WTC11 (cell line): Measurements from ENCODE around the gene COL17A1. TPM values are rescaled to one million over a fixed set of nuclear protein-coding genes. Genes with fewer than 3 reads are reported as not detected.

Experiments
- ATAC-seq: fragments of 200-7000 bp; cut with Tn5 transposase; 2 replicates; pipeline ENCODE4 v1.10.0; 2021; ENCODE audit warnings: mild to moderate bottlenecking, moderate library complexity
- CTCF ChIA-PET: fragments of 300-600 bp; sonication (Branson Sonifier 250); formaldehyde crosslinking; loops from one replicate; lab custom pipeline; 2021; ENCODE audit warnings: antibody characterized with exemption; lab: Charles Lee
- POLR2A ChIA-PET: fragments of 350-600 bp; sonication (Branson Sonifier 250); formaldehyde crosslinking; loops from one replicate; lab custom pipeline; 2021; ENCODE audit warnings: antibody characterized with exemption; lab: Charles Lee
- DNase-seq: peaks from one replicate; pipeline ENCODE4 v3.0.0; 2021; ENCODE audit warnings: low spot score
- H3K27ac Mint-ChIP-seq: 2 replicates; pipeline ENCODE4 v1.8.0; 2021; ENCODE audit warnings: mixed read lengths
- H3K27me3 Mint-ChIP-seq: 2 replicates; pipeline ENCODE4 v1.8.0; 2021; ENCODE audit warnings: low read depth, mild to moderate bottlenecking, moderate library complexity, mixed read lengths
- H3K36me3 Mint-ChIP-seq: 2 replicates; pipeline ENCODE4 v1.8.0; 2021; ENCODE audit warnings: mixed read lengths
- H3K4me1 Mint-ChIP-seq: 2 replicates; pipeline ENCODE4 v1.8.0; 2022; ENCODE audit warnings: mixed read lengths
- H3K4me3 Mint-ChIP-seq: 2 replicates; pipeline ENCODE4 v1.8.0; 2021; ENCODE audit warnings: mild to moderate bottlenecking, moderate library complexity, mixed read lengths
- H3K9me3 Mint-ChIP-seq: 2 replicates; pipeline ENCODE4 v1.8.0; 2021; ENCODE audit warnings: mixed read lengths
- CBFB ChIP-seq: sonication (generic); formaldehyde crosslinking; IDR thresholded peaks from 2 replicates; pipeline ENCODE4 v1.8.1; 2022; ENCODE audit warnings: mild to moderate bottlenecking, low read depth, missing genetic modification reagents
- CREM ChIP-seq: sonication (generic); formaldehyde crosslinking; IDR thresholded peaks from 2 replicates; pipeline ENCODE4 v1.8.1; 2022; ENCODE audit warnings: mild to moderate bottlenecking, missing genetic modification reagents, moderate library complexity
- FOXP1 ChIP-seq: sonication (generic); formaldehyde crosslinking; IDR thresholded peaks from 2 replicates; pipeline ENCODE4 v1.8.0; 2022; ENCODE audit warnings: missing genetic modification reagents, mild to moderate bottlenecking, moderate library complexity, borderline replicate concordance
- GABPB1 ChIP-seq: sonication (generic); formaldehyde crosslinking; IDR thresholded peaks from 2 replicates; pipeline ENCODE4 v1.8.1; 2023; ENCODE audit warnings: mild to moderate bottlenecking, missing genetic modification reagents
- GRHL2 ChIP-seq: fragments of 250-450 bp; sonication (Bioruptor Pico); IDR thresholded peaks from 2 replicates; pipeline ENCODE4 v1.8.0; 2022; ENCODE audit warnings: mild to moderate bottlenecking, moderate library complexity; ENCODE audit not compliant: insufficient replicate concordance, severe bottlenecking
- GTF2I ChIP-seq: fragments of 250-450 bp; sonication (Bioruptor Pico); conservative IDR thresholded peaks from 2 replicates; pipeline ENCODE4 v1.4.0; 2021; ENCODE audit warnings: mild to moderate bottlenecking
- JUN ChIP-seq: sonication (generic); formaldehyde crosslinking; IDR thresholded peaks from 2 replicates; pipeline ENCODE4 v1.8.0; 2023; ENCODE audit warnings: mild to moderate bottlenecking, missing genetic modification reagents
- KAT7 ChIP-seq: sonication (generic); formaldehyde crosslinking; IDR thresholded peaks from 2 replicates; pipeline ENCODE4 v1.8.1; 2023; ENCODE audit warnings: missing genetic modification reagents, mild to moderate bottlenecking, borderline replicate concordance
- MXD4 ChIP-seq: fragments of 250-450 bp; sonication (Bioruptor Pico); IDR thresholded peaks from 2 replicates; pipeline ENCODE4 v1.8.0; 2021; ENCODE audit warnings: mild to moderate bottlenecking, moderate library complexity, borderline replicate concordance
- NFE2L1 ChIP-seq: sonication (generic); formaldehyde crosslinking; IDR thresholded peaks from 2 replicates; pipeline ENCODE4 v1.8.1; 2023; ENCODE audit warnings: missing genetic modification reagents
- SMAD4 ChIP-seq: sonication (generic); formaldehyde crosslinking; IDR thresholded peaks from 2 replicates; pipeline ENCODE4 v1.8.0; 2022; ENCODE audit warnings: mild to moderate bottlenecking, missing genetic modification reagents
- TCF7 ChIP-seq: sonication (generic); formaldehyde crosslinking; IDR thresholded peaks from 2 replicates; pipeline ENCODE4 v1.8.0; 2022; ENCODE audit warnings: mild to moderate bottlenecking, low read depth, missing genetic modification reagents, moderate library complexity
- TEAD1 ChIP-seq: sonication (generic); formaldehyde crosslinking; IDR thresholded peaks from 2 replicates; pipeline ENCODE4 v1.8.0; 2022; ENCODE audit warnings: mild to moderate bottlenecking, missing genetic modification reagents
- total RNA-seq: library from RNA; stranded (reverse); gene quantifications from 3 replicates; pipeline ENCODE4 v1.2.3, GENCODE V29; 2021
- TF ChIP-seq, protein P1 (sequence below): sonication (generic); formaldehyde crosslinking; IDR thresholded peaks from 2 replicates; pipeline ENCODE4 v1.8.0; 2022; ENCODE audit warnings: mild to moderate bottlenecking, missing genetic modification reagents
- TF ChIP-seq, protein P2 (sequence below): fragments of 200-600 bp; IDR thresholded peaks from 2 replicates; pipeline ENCODE4 v1.8.0; 2022; ENCODE audit warnings: antibody characterized with exemption
- TF ChIP-seq, protein P3 (sequence below): sonication (generic); formaldehyde crosslinking; IDR thresholded peaks from 2 replicates; pipeline ENCODE4 v1.8.1; 2023; ENCODE audit warnings: mild to moderate bottlenecking, missing genetic modification reagents
- TF ChIP-seq, protein P4 (sequence below): sonication (generic); formaldehyde crosslinking; IDR thresholded peaks from 2 replicates; pipeline ENCODE4 v1.8.1; 2022; ENCODE audit warnings: low read depth, missing genetic modification reagents, borderline replicate concordance
- TF ChIP-seq, protein P5 (sequence below): fragments of 250-450 bp; sonication (Bioruptor Pico); IDR thresholded peaks from 2 replicates; pipeline ENCODE4 v1.9.0; 2021; ENCODE audit warnings: mild to moderate bottlenecking
- TF ChIP-seq, protein P6 (sequence below): sonication (generic); formaldehyde crosslinking; IDR thresholded peaks from 2 replicates; pipeline ENCODE4 v1.8.0; 2023; ENCODE audit warnings: missing genetic modification reagents, mild to moderate bottlenecking, borderline replicate concordance

Gene COL17A1
- total RNA-seq, 1 experiment from 2014 or later: 1.5 TPM

DNA sequence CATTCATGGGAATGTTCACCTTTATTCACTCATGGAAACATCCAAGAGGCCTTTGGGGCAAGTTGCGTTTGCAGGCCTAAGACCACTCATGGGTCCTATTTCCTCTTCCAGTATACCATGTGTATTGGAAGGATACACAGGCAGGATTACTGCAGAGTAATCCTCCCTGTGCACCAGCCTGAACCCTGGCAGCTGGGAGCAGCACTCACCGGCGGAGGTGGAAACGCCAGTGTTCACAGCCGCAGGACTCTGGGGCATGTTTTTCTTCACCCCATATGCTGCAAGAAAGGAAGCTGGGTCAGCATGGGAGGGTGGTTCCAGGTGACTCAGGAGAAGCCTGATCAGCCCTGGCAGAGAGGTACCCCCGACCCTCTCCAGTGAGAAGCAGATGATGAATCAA, 24.5 kb downstream of the COL17A1 start (continued):
- TF ChIP-seq TCF7 (CRISPR knock-in tag): no peak

DNA sequence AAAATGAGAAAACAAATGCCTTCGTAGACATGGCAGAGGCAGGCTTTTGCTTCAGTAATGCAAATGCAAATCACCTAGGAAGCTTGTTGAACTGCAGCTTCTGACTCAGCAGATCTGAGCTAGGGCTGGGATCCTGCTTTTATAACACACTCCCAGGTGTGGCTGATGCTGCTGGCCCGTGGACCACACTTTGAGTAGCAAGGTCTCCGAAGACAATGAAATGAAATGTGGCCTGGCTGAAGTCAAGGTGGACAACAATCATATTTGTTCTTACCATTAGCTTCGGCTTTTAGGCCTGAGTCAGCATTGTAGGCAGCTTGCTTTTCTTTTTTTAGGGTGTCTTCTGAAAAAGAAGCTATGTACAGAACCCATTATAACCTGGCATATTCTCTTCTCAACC, 26.3 kb downstream of the COL17A1 start:
- Mint-ChIP-seq H3K4me3 (no peak overlapping the region), H3K4me1 (peaks cover 33% of the 10 kb centered on the region), H3K27ac (no peak overlapping the region), H3K27me3 (no peaks in the 10 kb centered on the region; the same call in 1 of the 2 replicates), H3K9me3 (peaks cover 7% of the 10 kb centered on the region), H3K36me3 (no peaks in the 10 kb centered on the region)
- CTCF ChIA-PET: interaction anchor here (0.8 to 5.2 kb wide), 5 partner anchors 32 to 195 kb away, joined by 3 to 35 read pairs (median 3); partner anchors contain the start of genes GSTO1 and SFR1
- TF ChIP-seq, protein P1, sequence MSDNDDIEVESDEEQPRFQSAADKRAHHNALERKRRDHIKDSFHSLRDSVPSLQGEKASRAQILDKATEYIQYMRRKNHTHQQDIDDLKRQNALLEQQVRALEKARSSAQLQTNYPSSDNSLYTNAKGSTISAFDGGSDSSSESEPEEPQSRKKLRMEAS: peak; percentile 50; the same call in 1 of the 2 replicates
- TF ChIP-seq NFE2L1 (CRISPR knock-in tag) (peak; percentile 97), GRHL2 (CRISPR knock-in tag) (no peak), KAT7 (CRISPR knock-in tag) (no peak)
- ATAC-seq (peak; percentile 75), DNase-seq (peak; percentile 36)
- POLR2A ChIA-PET: interaction anchor here (6.0 kb wide), 1 partner anchor 62 kb away, joined by 34 read pairs; the partner anchor contains the start of gene SFR1

DNA sequence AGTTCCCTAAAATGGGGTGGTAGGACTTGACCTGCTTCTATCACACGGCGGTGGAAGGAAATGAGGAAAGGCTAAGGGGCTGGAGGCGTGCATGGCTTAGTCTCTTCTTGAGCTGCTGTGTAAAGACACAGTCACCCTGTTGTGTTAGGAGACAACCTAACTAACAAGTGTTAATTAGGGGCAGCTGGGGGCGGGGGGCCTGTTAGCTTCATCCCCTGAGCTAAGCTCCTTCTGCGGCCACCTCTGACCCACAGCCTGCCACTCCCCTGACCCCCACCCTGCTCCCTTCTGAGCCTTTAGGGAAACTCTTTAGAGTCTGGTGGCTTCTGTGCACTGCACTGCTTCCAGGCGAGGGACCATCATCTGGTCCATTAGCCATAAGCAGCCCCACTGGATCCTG, 28.0 kb downstream of the COL17A1 start:
- ATAC-seq (peak; percentile 22), DNase-seq (no peak)
- Mint-ChIP-seq H3K27ac (no peak overlapping the region; the same call in 1 of the 2 replicates), H3K4me3 (no peak overlapping the region), H3K9me3 (peaks cover 4% of the 10 kb centered on the region), H3K36me3 (no peaks in the 10 kb centered on the region), H3K27me3 (no peaks in the 10 kb centered on the region; the same call in 1 of the 2 replicates), H3K4me1 (peaks cover 36% of the 10 kb centered on the region)
- ChIA-PET CTCF (interaction anchor here (0.5 to 5.2 kb wide), 10 partner anchors 9 to 217 kb away, joined by 3 to 35 read pairs (median 4); partner anchors contain the start of gene SFR1), POLR2A (interaction anchor here (6.0 kb wide), 1 partner anchor 64 kb away, joined by 34 read pairs; the partner anchor contains the start of gene SFR1)
- TF ChIP-seq, protein P2, sequence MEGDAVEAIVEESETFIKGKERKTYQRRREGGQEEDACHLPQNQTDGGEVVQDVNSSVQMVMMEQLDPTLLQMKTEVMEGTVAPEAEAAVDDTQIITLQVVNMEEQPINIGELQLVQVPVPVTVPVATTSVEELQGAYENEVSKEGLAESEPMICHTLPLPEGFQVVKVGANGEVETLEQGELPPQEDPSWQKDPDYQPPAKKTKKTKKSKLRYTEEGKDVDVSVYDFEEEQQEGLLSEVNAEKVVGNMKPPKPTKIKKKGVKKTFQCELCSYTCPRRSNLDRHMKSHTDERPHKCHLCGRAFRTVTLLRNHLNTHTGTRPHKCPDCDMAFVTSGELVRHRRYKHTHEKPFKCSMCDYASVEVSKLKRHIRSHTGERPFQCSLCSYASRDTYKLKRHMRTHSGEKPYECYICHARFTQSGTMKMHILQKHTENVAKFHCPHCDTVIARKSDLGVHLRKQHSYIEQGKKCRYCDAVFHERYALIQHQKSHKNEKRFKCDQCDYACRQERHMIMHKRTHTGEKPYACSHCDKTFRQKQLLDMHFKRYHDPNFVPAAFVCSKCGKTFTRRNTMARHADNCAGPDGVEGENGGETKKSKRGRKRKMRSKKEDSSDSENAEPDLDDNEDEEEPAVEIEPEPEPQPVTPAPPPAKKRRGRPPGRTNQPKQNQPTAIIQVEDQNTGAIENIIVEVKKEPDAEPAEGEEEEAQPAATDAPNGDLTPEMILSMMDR: no peak
- no peak for TF ChIP-seq GTF2I
- TF ChIP-seq, protein P3, sequence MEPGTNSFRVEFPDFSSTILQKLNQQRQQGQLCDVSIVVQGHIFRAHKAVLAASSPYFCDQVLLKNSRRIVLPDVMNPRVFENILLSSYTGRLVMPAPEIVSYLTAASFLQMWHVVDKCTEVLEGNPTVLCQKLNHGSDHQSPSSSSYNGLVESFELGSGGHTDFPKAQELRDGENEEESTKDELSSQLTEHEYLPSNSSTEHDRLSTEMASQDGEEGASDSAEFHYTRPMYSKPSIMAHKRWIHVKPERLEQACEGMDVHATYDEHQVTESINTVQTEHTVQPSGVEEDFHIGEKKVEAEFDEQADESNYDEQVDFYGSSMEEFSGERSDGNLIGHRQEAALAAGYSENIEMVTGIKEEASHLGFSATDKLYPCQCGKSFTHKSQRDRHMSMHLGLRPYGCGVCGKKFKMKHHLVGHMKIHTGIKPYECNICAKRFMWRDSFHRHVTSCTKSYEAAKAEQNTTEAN (CRISPR knock-in tag): no peak
- TF ChIP-seq FOXP1 (CRISPR knock-in tag): no peak
- TF ChIP-seq JUN (CRISPR knock-in tag): no peak
- TF ChIP-seq, protein P4, sequence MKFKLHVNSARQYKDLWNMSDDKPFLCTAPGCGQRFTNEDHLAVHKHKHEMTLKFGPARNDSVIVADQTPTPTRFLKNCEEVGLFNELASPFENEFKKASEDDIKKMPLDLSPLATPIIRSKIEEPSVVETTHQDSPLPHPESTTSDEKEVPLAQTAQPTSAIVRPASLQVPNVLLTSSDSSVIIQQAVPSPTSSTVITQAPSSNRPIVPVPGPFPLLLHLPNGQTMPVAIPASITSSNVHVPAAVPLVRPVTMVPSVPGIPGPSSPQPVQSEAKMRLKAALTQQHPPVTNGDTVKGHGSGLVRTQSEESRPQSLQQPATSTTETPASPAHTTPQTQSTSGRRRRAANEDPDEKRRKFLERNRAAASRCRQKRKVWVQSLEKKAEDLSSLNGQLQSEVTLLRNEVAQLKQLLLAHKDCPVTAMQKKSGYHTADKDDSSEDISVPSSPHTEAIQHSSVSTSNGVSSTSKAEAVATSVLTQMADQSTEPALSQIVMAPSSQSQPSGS (CRISPR knock-in tag): no peak
- TF ChIP-seq GABPB1: no peak
- TF ChIP-seq CBFB: no peak
- TF ChIP-seq MXD4 (CRISPR knock-in tag): no peak
- TF ChIP-seq TEAD1 (CRISPR knock-in tag): no peak
- TF ChIP-seq, protein P5, sequence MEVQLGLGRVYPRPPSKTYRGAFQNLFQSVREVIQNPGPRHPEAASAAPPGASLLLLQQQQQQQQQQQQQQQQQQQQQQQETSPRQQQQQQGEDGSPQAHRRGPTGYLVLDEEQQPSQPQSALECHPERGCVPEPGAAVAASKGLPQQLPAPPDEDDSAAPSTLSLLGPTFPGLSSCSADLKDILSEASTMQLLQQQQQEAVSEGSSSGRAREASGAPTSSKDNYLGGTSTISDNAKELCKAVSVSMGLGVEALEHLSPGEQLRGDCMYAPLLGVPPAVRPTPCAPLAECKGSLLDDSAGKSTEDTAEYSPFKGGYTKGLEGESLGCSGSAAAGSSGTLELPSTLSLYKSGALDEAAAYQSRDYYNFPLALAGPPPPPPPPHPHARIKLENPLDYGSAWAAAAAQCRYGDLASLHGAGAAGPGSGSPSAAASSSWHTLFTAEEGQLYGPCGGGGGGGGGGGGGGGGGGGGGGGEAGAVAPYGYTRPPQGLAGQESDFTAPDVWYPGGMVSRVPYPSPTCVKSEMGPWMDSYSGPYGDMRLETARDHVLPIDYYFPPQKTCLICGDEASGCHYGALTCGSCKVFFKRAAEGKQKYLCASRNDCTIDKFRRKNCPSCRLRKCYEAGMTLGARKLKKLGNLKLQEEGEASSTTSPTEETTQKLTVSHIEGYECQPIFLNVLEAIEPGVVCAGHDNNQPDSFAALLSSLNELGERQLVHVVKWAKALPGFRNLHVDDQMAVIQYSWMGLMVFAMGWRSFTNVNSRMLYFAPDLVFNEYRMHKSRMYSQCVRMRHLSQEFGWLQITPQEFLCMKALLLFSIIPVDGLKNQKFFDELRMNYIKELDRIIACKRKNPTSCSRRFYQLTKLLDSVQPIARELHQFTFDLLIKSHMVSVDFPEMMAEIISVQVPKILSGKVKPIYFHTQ (CRISPR knock-in tag): no peak
- TF ChIP-seq CREM (CRISPR knock-in tag): no peak
- TF ChIP-seq, protein P6, sequence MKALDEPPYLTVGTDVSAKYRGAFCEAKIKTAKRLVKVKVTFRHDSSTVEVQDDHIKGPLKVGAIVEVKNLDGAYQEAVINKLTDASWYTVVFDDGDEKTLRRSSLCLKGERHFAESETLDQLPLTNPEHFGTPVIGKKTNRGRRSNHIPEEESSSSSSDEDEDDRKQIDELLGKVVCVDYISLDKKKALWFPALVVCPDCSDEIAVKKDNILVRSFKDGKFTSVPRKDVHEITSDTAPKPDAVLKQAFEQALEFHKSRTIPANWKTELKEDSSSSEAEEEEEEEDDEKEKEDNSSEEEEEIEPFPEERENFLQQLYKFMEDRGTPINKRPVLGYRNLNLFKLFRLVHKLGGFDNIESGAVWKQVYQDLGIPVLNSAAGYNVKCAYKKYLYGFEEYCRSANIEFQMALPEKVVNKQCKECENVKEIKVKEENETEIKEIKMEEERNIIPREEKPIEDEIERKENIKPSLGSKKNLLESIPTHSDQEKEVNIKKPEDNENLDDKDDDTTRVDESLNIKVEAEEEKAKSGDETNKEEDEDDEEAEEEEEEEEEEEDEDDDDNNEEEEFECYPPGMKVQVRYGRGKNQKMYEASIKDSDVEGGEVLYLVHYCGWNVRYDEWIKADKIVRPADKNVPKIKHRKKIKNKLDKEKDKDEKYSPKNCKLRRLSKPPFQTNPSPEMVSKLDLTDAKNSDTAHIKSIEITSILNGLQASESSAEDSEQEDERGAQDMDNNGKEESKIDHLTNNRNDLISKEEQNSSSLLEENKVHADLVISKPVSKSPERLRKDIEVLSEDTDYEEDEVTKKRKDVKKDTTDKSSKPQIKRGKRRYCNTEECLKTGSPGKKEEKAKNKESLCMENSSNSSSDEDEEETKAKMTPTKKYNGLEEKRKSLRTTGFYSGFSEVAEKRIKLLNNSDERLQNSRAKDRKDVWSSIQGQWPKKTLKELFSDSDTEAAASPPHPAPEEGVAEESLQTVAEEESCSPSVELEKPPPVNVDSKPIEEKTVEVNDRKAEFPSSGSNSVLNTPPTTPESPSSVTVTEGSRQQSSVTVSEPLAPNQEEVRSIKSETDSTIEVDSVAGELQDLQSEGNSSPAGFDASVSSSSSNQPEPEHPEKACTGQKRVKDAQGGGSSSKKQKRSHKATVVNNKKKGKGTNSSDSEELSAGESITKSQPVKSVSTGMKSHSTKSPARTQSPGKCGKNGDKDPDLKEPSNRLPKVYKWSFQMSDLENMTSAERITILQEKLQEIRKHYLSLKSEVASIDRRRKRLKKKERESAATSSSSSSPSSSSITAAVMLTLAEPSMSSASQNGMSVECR (CRISPR knock-in tag): no peak
- no peak for TF ChIP-seq SMAD4
